ENCODE results near the gene SSH2.
A peak's percentile ranks its signal among the peaks of the same experiment; 100 is the strongest.
"Not testable (repeated sequence)": the region's sequence is repeated elsewhere in the genome, so short reads cannot be mapped to it uniquely, and the experiment has no call there.

SSH2 gene

DNA sequence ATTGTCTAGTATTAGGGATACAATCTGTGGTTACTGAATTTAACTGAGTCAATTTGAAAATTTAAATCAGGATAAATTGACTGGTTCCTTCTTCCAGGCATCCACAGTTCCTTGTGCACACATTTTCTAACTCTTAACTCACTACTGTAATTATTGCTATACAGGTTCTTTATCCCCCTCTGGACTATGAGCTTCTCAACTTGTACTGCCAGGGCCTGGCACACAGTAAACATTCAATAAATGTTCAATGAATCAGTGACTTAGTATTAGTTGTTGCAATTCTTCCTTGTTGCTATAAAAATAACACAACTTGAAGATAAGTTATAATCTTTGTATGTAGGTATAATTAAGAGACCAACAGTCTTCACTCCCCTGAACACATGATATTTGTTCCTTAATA is 67.9 kb downstream of the SSH2 start:
- ATAC-seq = no peak
- TF ChIP-seq TOX (CRISPR knock-in tag; IDR thresholded peaks at IDR 0.05; ENCODE audit: borderline replicate concordance) = no peak
- no peak for TF ChIP-seq GLIS3 (CRISPR knock-in tag; IDR thresholded peaks at IDR 0.05)
- TF ChIP-seq ZNF8 (CRISPR knock-in tag; IDR thresholded peaks at IDR 0.05) = no peak
- TF ChIP-seq BACH2 (CRISPR knock-in tag; IDR thresholded peaks at IDR 0.05; ENCODE audit: borderline replicate concordance) = no peak

GRCh38 chr17:29859445-29859844 is 70.6 kb downstream of the SSH2 start:
- ATAC-seq = not testable (repeated sequence)
- peak; percentile 36; the same call in 1 of the 2 replicates for TF ChIP-seq ZNF8 (CRISPR knock-in tag; IDR thresholded peaks at IDR 0.05)

- TF ChIP-seq ESRRG (CRISPR knock-in tag; IDR thresholded peaks at IDR 0.05) = no peak
- no peak for TF ChIP-seq ZNF565 (CRISPR knock-in tag; conservative IDR thresholded peaks at IDR 0.05; ENCODE audit: low read depth)
- TF ChIP-seq CREB5 (CRISPR knock-in tag; IDR thresholded peaks at IDR 0.05; ENCODE audit: low read depth) = no peak
- no peak for TF ChIP-seq ISL1 (CRISPR knock-in tag; IDR thresholded peaks at IDR 0.05)
- TF ChIP-seq, protein P1, sequence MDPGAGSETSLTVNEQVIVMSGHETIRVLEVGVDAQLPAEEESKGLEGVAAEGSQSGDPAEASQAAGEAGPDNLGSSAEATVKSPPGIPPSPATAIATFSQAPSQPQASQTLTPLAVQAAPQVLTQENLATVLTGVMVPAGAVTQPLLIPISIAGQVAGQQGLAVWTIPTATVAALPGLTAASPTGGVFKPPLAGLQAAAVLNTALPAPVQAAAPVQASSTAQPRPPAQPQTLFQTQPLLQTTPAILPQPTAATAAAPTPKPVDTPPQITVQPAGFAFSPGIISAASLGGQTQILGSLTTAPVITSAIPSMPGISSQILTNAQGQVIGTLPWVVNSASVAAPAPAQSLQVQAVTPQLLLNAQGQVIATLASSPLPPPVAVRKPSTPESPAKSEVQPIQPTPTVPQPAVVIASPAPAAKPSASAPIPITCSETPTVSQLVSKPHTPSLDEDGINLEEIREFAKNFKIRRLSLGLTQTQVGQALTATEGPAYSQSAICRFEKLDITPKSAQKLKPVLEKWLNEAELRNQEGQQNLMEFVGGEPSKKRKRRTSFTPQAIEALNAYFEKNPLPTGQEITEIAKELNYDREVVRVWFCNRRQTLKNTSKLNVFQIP (CRISPR knock-in tag; IDR thresholded peaks at IDR 0.05; ENCODE audit: borderline replicate concordance, low read depth) = no peak
- TF ChIP-seq SNAI2 (CRISPR knock-in tag; IDR thresholded peaks at IDR 0.05) = no peak
- no peak for TF ChIP-seq OSR1 (CRISPR knock-in tag; IDR thresholded peaks at IDR 0.05)
- ATAC-seq = no peak
Observed at GRCh38 chr17:29857823-29858222, 72.2 kb downstream of the SSH2 start.

- not testable (repeated sequence) for ATAC-seq
Observed at GRCh38 chr17:29857105-29857504, 72.9 kb downstream of the SSH2 start.

- TF ChIP-seq ZFP30 (CRISPR knock-in tag; IDR thresholded peaks at IDR 0.05) (no peak), ZC3H10 (CRISPR knock-in tag; IDR thresholded peaks at IDR 0.05) (no peak), TCF4 (CRISPR knock-in tag; IDR thresholded peaks at IDR 0.05; ENCODE audit: borderline replicate concordance) (no peak), SNAI2 (CRISPR knock-in tag; IDR thresholded peaks at IDR 0.05) (no peak), ISL1 (CRISPR knock-in tag; IDR thresholded peaks at IDR 0.05) (peak; percentile 21; the same call in 1 of the 2 replicates)
- peak; percentile 73 for ATAC-seq
Observed at GRCh38 chr17:29855686-29856085, 74.3 kb downstream of the SSH2 start.

- ATAC-seq = no peak
Observed at GRCh38 chr17:29848737-29849136, 81.3 kb downstream of the SSH2 start.

More at GRCh38 chr17:29848737-29849136, 81.3 kb downstream of the SSH2 start:
- TF ChIP-seq TCF4 (CRISPR knock-in tag; IDR thresholded peaks at IDR 0.05; ENCODE audit: borderline replicate concordance) (no peak), ARNTL (CRISPR knock-in tag; IDR thresholded peaks at IDR 0.05; ENCODE audit: borderline replicate concordance, low read depth) (no peak), CSRNP3 (CRISPR knock-in tag; IDR thresholded peaks at IDR 0.05) (no peak), RARB (CRISPR knock-in tag; IDR thresholded peaks at IDR 0.05) (no peak), ESRRG (CRISPR knock-in tag; IDR thresholded peaks at IDR 0.05) (no peak), CSDC2 (CRISPR knock-in tag; IDR thresholded peaks at IDR 0.05) (no peak), BACH2 (CRISPR knock-in tag; IDR thresholded peaks at IDR 0.05; ENCODE audit: borderline replicate concordance) (no peak), PPARA (CRISPR knock-in tag; IDR thresholded peaks at IDR 0.05; ENCODE audit: borderline replicate concordance) (no peak), ZC3H10 (CRISPR knock-in tag; IDR thresholded peaks at IDR 0.05) (no peak), TOX (CRISPR knock-in tag; IDR thresholded peaks at IDR 0.05; ENCODE audit: borderline replicate concordance) (no peak), ZFP3 (CRISPR knock-in tag; IDR thresholded peaks at IDR 0.05) (no peak), GLIS3 (CRISPR knock-in tag; IDR thresholded peaks at IDR 0.05) (no peak), ZNF70 (CRISPR knock-in tag; IDR thresholded peaks at IDR 0.05) (no peak), ZNF8 (CRISPR knock-in tag; IDR thresholded peaks at IDR 0.05) (no peak)
- TF ChIP-seq, protein P2, sequence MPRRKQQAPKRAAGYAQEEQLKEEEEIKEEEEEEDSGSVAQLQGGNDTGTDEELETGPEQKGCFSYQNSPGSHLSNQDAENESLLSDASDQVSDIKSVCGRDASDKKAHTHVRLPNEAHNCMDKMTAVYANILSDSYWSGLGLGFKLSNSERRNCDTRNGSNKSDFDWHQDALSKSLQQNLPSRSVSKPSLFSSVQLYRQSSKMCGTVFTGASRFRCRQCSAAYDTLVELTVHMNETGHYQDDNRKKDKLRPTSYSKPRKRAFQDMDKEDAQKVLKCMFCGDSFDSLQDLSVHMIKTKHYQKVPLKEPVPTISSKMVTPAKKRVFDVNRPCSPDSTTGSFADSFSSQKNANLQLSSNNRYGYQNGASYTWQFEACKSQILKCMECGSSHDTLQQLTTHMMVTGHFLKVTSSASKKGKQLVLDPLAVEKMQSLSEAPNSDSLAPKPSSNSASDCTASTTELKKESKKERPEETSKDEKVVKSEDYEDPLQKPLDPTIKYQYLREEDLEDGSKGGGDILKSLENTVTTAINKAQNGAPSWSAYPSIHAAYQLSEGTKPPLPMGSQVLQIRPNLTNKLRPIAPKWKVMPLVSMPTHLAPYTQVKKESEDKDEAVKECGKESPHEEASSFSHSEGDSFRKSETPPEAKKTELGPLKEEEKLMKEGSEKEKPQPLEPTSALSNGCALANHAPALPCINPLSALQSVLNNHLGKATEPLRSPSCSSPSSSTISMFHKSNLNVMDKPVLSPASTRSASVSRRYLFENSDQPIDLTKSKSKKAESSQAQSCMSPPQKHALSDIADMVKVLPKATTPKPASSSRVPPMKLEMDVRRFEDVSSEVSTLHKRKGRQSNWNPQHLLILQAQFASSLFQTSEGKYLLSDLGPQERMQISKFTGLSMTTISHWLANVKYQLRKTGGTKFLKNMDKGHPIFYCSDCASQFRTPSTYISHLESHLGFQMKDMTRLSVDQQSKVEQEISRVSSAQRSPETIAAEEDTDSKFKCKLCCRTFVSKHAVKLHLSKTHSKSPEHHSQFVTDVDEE (CRISPR knock-in tag; IDR thresholded peaks at IDR 0.05) = no peak
